Hematopoietic multipotent progenitor cell treated with erythropoietin and hydrocortisone succinate and interleukin-3 and kit ligand, for 15 days (in vitro differentiated cells): ENCODE measurements around the gene RRM2.

Experiments
- DNase-seq: peaks from one replicate; pipeline ENCODE4 v3.0.0-alpha.2; 2015; ENCODE audit warnings: low spot score

Gene RRM2

DNA sequence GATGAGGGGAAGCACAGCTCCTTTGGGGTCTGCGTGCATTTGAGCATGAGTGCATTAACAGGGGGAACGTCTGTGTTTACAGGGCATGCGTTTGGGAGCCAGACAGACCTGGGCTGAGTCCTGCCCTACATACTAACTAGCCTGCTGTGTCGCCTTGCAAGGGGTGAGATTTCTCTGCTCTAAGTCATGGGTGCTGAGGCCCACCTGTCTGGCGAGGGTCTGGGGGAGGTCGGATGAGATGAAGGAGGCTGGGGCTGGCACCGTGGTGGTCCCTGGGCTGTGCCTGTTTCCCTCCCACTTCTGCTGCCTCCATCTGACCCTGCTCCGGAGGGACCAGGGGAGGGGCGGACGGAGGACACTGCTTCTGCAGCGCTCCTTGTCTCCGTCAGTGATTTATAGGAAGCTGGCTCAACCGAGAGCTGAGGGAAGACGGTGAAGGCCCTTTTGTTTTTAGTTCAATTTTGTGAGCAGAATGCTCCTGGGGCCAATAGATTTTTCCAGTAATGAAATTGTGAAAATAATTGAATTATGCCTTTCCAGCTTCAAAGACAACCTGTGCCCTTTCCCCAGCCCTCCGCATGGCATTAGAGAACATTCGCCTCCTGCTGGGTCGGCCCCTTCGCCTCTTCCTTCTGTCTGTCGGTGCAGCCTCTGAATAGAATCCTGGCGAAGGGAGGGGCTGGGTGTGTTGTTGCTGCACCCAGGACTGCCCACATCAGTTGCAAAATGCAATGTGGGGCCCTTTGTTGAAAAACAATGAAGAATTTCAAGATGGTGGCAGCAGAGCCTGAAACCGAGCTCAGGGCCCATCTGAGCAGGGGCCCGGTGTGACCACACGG, 49.7 kb downstream of the RRM2 start:
- no peak for DNase-seq

DNA sequence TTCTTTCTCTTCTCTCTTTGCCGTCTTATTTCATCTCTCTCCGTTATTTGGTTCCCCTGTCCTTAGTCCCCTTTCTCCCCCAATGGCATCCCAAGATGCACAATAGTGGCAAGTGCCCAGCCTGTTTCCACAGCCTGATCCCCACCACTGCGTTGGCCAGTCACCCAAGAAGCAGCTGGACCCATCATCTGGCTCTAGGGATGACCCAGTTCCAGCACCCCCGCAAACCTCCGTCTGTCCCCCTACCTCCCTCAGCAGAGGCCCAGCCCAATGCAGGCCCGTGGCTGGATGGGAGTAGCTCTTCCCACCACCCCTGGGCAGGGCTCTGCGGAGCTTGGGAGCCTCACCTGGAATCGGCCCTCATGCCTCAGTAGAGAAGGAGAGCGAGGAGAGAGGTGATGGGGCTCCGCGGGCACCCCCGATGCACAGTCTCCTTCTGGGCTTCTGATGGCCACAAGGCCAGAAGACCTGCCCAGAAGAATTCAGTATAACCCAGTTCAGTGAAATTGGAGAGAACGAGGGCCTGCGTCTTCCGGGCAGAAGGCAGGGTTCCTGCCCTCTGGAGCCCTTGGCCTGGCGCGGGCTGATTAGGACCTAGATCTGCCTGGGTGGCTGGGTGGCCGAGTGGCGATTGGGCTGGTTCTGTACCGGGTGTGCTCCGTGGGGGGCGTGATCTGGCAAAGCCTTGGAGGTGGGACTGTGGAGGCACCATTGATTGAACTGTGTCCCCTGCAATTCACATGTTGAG, 50.9 kb downstream of the RRM2 start:
- DNase-seq: no peak

DNA sequence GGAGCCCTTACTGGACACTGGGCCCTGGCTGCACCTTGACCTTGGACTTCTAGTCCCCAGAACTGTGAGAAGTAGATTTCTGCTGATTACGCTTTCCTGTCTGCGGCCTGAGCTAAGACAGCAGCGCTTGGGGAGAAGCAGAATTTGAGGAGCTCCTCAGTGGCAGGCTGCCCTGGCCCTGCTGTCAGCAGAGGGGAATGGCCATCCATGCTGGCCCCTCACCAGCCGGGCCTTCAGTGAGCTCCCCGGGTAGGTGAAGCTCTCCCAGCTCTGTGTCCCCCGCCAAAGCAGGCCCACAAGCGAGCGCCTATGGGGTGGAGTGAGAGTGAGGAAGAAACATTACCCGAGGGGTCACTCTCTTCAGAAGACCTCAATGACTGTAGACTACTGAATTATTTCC, 51.6 kb downstream of the RRM2 start:
- no peak for DNase-seq

DNA sequence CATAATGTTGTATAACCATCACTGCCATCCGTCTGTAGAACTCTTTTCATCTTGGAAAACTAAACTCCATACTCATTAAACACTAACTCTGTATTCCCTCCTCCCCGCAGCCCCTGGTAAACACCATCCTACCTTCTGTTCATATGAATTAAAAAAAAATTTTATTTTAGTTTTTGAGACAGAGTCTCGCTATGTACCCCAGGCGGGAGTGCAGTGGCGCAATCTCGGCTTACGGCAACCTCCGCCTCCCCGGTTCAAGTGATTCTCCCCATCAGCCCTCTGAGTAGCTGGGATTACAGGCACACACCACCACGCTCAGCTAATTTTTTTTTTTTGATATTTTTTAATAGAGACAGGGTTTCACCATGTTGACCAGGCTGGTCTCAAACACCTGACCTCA, 52.9 kb downstream of the RRM2 start:
- no peak for DNase-seq

DNA sequence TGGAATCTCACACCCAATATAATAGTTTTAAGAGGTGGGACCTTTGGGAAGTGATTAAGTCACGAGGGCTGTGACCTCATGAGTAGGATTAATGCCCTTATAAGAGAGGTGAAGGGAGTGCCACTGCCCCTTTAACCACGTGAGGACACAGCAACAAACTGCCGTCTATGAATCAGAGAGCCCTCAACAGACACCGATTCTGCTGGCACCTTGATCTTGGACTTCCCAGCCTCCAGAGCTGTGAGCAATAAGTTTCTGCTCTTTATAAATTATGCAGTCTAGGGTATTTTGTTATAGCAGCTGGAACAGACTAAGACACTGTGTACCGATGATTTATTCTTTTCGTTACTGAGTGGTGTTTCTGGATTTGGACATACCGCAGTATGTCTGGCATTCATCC, 56.2 kb downstream of the RRM2 start:
- no peak for DNase-seq

DNA sequence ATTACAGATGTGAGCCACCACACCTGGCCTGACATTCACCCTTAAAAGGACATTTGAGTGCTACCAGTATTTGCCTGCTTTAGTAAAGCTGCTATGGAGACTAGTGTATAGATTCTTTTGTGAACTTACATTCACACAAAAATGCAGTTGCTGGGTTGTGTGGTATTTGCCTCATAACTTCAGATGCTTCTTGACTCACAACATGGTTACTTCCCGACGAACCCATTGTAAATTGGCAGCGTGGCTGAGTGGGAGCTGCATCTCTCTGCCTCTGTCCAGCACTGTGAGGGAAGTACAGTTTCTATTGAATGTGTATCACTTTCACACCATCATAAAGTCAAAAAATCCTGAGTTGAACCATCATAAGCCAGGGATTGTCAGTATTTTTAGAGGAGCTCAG, 56.9 kb downstream of the RRM2 start:
- no peak for DNase-seq

DNA sequence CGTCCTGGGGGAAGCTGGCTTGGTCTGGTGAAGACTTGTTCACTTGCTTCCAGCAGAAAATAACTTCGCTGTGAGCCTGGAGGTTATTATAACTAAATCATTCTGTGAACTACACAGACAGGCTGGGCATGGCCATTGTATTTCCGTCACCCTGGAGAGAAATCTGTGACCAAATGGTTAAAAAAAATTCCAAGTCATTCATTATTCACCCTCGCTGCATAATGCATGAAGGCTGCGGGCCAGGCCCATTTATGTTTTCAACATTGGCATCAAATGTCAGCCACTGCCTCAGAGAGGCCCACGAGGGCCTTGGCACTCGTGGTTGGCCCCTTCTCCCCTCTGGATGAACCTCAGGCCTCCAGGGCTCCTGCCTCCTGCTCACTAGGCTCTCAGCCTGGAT, 57.7 kb downstream of the RRM2 start:
- no peak for DNase-seq
